GM19035 (cell line): ENCODE data around the gene DSCAML1.

Source experiments
- ATAC-seq: cut with Tn5 transposase; IDR thresholded peaks from one replicate; pipeline ENCODE4 v1.9.1; 2021; ENCODE audit not compliant: unreplicated experiment

Gene DSCAML1

GRCh38 chr11:117562136-117562535 lies 234.9 kb downstream of the DSCAML1 start:
- ATAC-seq, result no peak

GRCh38 chr11:117560780-117561530 lies 236.1 kb downstream of the DSCAML1 start:
- ATAC-seq, result no peak

- no peak for ATAC-seq
Measured at GRCh38 chr11:117559698-117560097, 237.3 kb downstream of the DSCAML1 start.

GRCh38 chr11:117557361-117557760 lies 239.7 kb downstream of the DSCAML1 start:
- no peak for ATAC-seq

GRCh38 chr11:117554601-117555333 lies 242.2 kb downstream of the DSCAML1 start:
- ATAC-seq, result no peak

- no peak for ATAC-seq
Measured at GRCh38 chr11:117552626-117553025, 244.4 kb downstream of the DSCAML1 start.

- ATAC-seq, result no peak
Measured at GRCh38 chr11:117551761-117552343, 245.2 kb downstream of the DSCAML1 start.

GRCh38 chr11:117550466-117550865 lies 246.6 kb downstream of the DSCAML1 start:
- no peak for ATAC-seq

GRCh38 chr11:117549417-117549816 lies 247.6 kb downstream of the DSCAML1 start:
- ATAC-seq, result no peak

- ATAC-seq, result no peak
Measured at GRCh38 chr11:117548876-117549275, 248.1 kb downstream of the DSCAML1 start.

- ATAC-seq, result no peak
Measured at GRCh38 chr11:117547946-117548345, 249.1 kb downstream of the DSCAML1 start.

GRCh38 chr11:117547195-117547850 lies 249.7 kb downstream of the DSCAML1 start:
- no peak for ATAC-seq

GRCh38 chr11:117546431-117547194 lies 250.4 kb downstream of the DSCAML1 start:
- no peak for ATAC-seq

- no peak for ATAC-seq
Measured at GRCh38 chr11:117545706-117546105, 251.3 kb downstream of the DSCAML1 start.

- no peak for ATAC-seq
Measured at GRCh38 chr11:117544130-117544800, 252.8 kb downstream of the DSCAML1 start.

- ATAC-seq, result no peak
Measured at GRCh38 chr11:117541211-117541610, 255.8 kb downstream of the DSCAML1 start.

- ATAC-seq, result no peak
Measured at GRCh38 chr11:117538263-117539135, 258.5 kb downstream of the DSCAML1 start.

- ATAC-seq, result no peak
Measured at GRCh38 chr11:117535850-117536411, 261.1 kb downstream of the DSCAML1 start.
